Gastroesophageal sphincter (tissue), 4 donors: ENCODE results near the gene CDH13. TPM values are rescaled to one million over a fixed set of nuclear protein-coding genes. Genes with fewer than 3 reads are reported as not detected.

Experiments
- ATAC-seq: fragments of 150-250 bp; one replicate; pipeline ENCODE4 v1.9.1; 2016; ENCODE audit warnings: mild to moderate bottlenecking, moderate library complexity
- H3K27ac ChIP-seq, 4 donors: fragments of 200-600 bp; sonication (generic) in 3 of 4; 1 replicate in 3 of 4; 2 replicates in 1 of 4; pipeline ENCODE4 v1.5.1; 2016 to 2019
- H3K27me3 ChIP-seq: fragments of 200-600 bp; sonication (generic); one replicate; pipeline ENCODE4 v1.5.1; 2019
- H3K36me3 ChIP-seq, 2 donors: fragments of 200-600 bp; sonication (generic); one replicate each; pipeline ENCODE4 v1.5.1; 2019; ENCODE audit warnings: control low read depth in 1 of 2
- H3K4me1 ChIP-seq, 3 donors: fragments of 200-600 bp; sonication (generic); 1 replicate in 2 of 3; 2 replicates in 1 of 3; pipeline ENCODE4 v1.5.1; 2016 to 2019; ENCODE audit warnings: control low read depth in 2 of 3
- H3K4me3 ChIP-seq, 2 donors: fragments of 200-600 bp; sonication (generic); one replicate each; pipeline ENCODE4 v1.5.1; 2019; ENCODE audit warnings: mild to moderate bottlenecking in 1 of 2, moderate library complexity in 1 of 2
- H3K9me3 ChIP-seq, 3 donors: fragments of 200-600 bp; sonication (generic); one replicate each; pipeline ENCODE4 v1.5.1; 2017 to 2019; ENCODE audit warnings: control low read depth in 2 of 3
- EP300 ChIP-seq: sonication (generic); formaldehyde crosslinking; IDR thresholded peaks from one replicate; pipeline ENCODE4 v1.6.1; 2017; ENCODE audit warnings: antibody characterized with exemption, mild to moderate bottlenecking
- POLR2A ChIP-seq, 2 donors: fragments of 450-650 bp; IDR thresholded peaks; one replicate each; pipeline ENCODE4 v1.6.1; 2017; ENCODE audit warnings: antibody characterized with exemption in 2 of 2, mild to moderate bottlenecking in 2 of 2, moderate library complexity in 1 of 2
- POLR2AphosphoS5 ChIP-seq: sonication (generic); formaldehyde crosslinking; IDR thresholded peaks from one replicate; pipeline ENCODE4 v1.6.1; 2017; ENCODE audit warnings: antibody characterized with exemption
- WGBS, 2 donors: methylation state at CpG; one replicate each; pipeline ENCODE4 v1.1.5; 2018; ENCODE audit warnings: low coverage in 1 of 2; 5-methylcytosine and 5-hydroxymethylcytosine counted together
- total RNA-seq, 4 donors: library from RNA; depleted of rRNA; stranded (reverse); fragments of >200 nt; gene quantifications; one replicate each; pipeline ENCODE4 v1.1.0, GENCODE V29; 2016
- TF ChIP-seq, protein P1 (sequence below), 4 experiments: fragments of 200-600 bp in 2 of 4; fragments of 450-650 bp in 2 of 4; sonication (generic) in 1 of 4; IDR thresholded peaks; one replicate each; pipeline ENCODE4 v1.5.1; 2017 to 2019; ENCODE audit warnings: antibody characterized with exemption in 4 of 4, mild to moderate bottlenecking in 2 of 4, moderate library complexity in 2 of 4

CDH13 gene
- total RNA-seq, 4 donors from 2014 or later: 4.2 to 22.3 (median 11.4) TPM

GRCh38 chr16:83389751-83390150 lies 763.0 kb downstream of the CDH13 start:
- TF ChIP-seq POLR2A (IDR thresholded peaks at IDR 0.05): no peak
- Histone ChIP-seq H3K4me1 (no peaks in the 10 kb centered on the region), H3K27me3 (no peaks in the 10 kb centered on the region), H3K9me3 (peaks cover 0 to 5% (median 0%) of the 10 kb centered on the region in 3 donors), H3K36me3 (no peaks in the 10 kb centered on the region), H3K27ac (no peak overlapping the region), H3K4me3 (no peak overlapping the region)
- 10 to 33% methylated on average over 3 of the region's 3 CpGs for WGBS, 2 donors
- no peak for ATAC-seq

DNA sequence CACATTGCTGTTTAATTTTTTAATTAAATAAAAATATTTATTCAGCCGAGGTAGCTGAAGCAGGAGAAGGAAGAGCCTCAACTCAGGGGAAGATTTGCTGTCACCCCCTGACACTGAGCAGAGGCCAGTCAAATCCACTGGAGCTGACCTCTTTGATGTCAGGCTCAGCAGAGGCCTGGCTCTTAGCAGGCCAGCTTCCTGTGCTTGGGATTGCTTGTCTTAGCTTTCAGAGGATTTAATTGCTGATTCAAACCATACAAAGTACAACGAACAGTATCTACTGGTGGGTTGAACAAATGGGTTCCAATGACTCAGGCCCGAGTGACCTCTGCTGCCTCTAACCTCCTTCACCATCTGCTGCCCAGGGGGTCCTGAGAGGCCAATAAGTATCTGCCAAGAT lies 764.0 kb downstream of the CDH13 start:
- TF ChIP-seq POLR2A (IDR thresholded peaks at IDR 0.05): no peak
- TF ChIP-seq EP300: no peak
- TF ChIP-seq, protein P1, sequence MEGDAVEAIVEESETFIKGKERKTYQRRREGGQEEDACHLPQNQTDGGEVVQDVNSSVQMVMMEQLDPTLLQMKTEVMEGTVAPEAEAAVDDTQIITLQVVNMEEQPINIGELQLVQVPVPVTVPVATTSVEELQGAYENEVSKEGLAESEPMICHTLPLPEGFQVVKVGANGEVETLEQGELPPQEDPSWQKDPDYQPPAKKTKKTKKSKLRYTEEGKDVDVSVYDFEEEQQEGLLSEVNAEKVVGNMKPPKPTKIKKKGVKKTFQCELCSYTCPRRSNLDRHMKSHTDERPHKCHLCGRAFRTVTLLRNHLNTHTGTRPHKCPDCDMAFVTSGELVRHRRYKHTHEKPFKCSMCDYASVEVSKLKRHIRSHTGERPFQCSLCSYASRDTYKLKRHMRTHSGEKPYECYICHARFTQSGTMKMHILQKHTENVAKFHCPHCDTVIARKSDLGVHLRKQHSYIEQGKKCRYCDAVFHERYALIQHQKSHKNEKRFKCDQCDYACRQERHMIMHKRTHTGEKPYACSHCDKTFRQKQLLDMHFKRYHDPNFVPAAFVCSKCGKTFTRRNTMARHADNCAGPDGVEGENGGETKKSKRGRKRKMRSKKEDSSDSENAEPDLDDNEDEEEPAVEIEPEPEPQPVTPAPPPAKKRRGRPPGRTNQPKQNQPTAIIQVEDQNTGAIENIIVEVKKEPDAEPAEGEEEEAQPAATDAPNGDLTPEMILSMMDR (IDR thresholded peaks at IDR 0.05): no peak
- TF ChIP-seq POLR2AphosphoS5: no peak
- Histone ChIP-seq H3K4me3 (no peak overlapping the region), H3K27ac (no peak overlapping the region), H3K27me3 (no peaks in the 10 kb centered on the region), H3K36me3 (no peaks in the 10 kb centered on the region), H3K4me1 (no peaks in the 10 kb centered on the region), H3K9me3 (peaks cover 0 to 5% (median 0%) of the 10 kb centered on the region in 3 donors)
- WGBS, 2 donors: 19 to 27% methylated on average over 3 of the region's 3 CpGs
- ATAC-seq: no peak

DNA sequence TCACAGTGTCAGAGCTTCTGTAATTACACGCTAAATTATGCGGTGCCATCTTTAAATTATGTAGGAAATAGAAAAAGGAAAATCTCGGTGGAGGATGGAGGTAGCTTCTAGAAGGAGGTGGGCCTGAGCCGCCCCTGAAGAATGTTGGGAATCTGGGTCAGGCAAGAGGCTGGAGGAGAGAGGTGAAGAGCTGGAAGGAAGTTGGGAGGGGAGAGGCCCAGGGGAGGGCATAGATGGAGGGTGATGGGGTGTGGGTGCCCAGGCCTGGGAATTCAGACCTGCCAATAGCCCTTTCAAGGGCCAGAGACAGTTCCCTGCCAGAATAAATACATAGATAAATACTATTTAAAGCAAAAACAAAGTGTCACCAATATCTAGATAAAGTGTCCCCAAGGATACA lies 766.0 kb downstream of the CDH13 start:
- TF ChIP-seq EP300 (no peak), POLR2AphosphoS5 (no peak), POLR2A (IDR thresholded peaks at IDR 0.05) (no peak)
- TF ChIP-seq, protein P1 (IDR thresholded peaks at IDR 0.05): no peak
- ATAC-seq: no peak
- no peaks in the 10 kb centered on the region for H3K36me3 ChIP-seq
- peaks cover 0 to 5% (median 0%) of the 10 kb centered on the region in 3 donors for H3K9me3 ChIP-seq
- H3K27me3 ChIP-seq: no peaks in the 10 kb centered on the region
- H3K4me3 ChIP-seq: no peak overlapping the region
- H3K27ac ChIP-seq: no peak overlapping the region
- 67 to 71% methylated on average over 3 to 4 of the region's 4 CpGs for WGBS, 2 donors
- H3K4me1 ChIP-seq: no peaks in the 10 kb centered on the region

- Histone ChIP-seq H3K4me1 (peaks cover 0 to 5% (median 0%) of the 10 kb centered on the region in 3 donors), H3K9me3 (peaks cover 0 to 5% (median 0%) of the 10 kb centered on the region in 3 donors), H3K27ac (no peak overlapping the region), H3K4me3 (no peak overlapping the region), H3K27me3 (no peaks in the 10 kb centered on the region), H3K36me3 (no peaks in the 10 kb centered on the region)
- 38 to 69% methylated on average over 4 to 5 of the region's 6 CpGs for WGBS, 2 donors
- TF ChIP-seq POLR2AphosphoS5 (no peak), EP300 (no peak), POLR2A (IDR thresholded peaks at IDR 0.05) (no peak)
- TF ChIP-seq, protein P1 (IDR thresholded peaks at IDR 0.05): no peak
- no peak for ATAC-seq
These were observed 766.6 kb downstream of the CDH13 start for GRCh38 chr16:83393196-83393981.

GRCh38 chr16:83397601-83398291 lies 771.0 kb downstream of the CDH13 start:
- no peak for ATAC-seq
- Histone ChIP-seq H3K27ac (no peak overlapping the region), H3K4me3 (no peak overlapping the region), H3K4me1 (peaks cover 0 to 5% (median 0%) of the 10 kb centered on the region in 3 donors), H3K36me3 (no peaks in the 10 kb centered on the region), H3K27me3 (peaks cover 1% of the 10 kb centered on the region), H3K9me3 (peaks cover 0 to 5% (median 0%) of the 10 kb centered on the region in 3 donors)
- WGBS, 2 donors: 60 to 63% methylated on average over 3 to 4 of the region's 4 CpGs
- TF ChIP-seq EP300: no peak
- no peak for TF ChIP-seq POLR2AphosphoS5
- no peak for TF ChIP-seq POLR2A (IDR thresholded peaks at IDR 0.05)
- TF ChIP-seq, protein P1 (IDR thresholded peaks at IDR 0.05): no peak
